Measurements from ENCODE around the gene IRAK2. TPM values are rescaled to one million over a fixed set of nuclear protein-coding genes. Genes with fewer than 3 reads are reported as not detected.
"Not testable (repeated sequence)": the region's sequence is repeated elsewhere in the genome, so short reads cannot be mapped to it uniquely, and the experiment has no call there.

IRAK2 gene
- total RNA-seq, 5 donors from 2014 or later (not counting 1 experiment from before 2014, with no cell fraction given), result 2.9 to 5.0 (median 3.7) TPM

DNA sequence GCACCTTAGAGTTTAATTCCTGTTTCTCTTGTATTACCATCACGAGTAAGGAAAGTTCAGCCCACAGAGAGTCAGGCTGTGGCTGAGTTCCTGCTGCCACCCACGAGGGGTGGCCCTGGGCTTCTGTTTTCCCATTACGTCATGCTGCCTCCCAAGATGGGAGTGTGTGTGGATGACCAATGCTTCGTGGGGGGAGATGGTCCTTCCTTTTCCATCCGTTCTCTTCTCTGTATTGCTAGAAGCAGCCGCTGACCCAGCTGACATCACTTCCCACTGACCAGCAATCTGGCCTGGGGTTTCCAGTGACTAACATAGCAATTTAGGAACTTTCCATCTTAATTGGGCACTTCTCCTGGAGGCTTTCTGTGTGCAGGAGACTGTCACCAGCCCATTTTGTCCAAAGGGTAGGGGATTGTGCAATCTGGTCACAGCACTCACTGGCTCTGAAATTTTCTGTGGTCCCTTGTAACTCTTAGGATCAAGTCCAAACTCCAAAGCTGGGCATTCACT lies 9.3 kb downstream of the IRAK2 start:
- WGBS (ENCODE audit: insufficient coverage), result no CpG with 5 or more reads among the region's 6 CpGs
- H3K4me1 Mint-ChIP-seq, result peaks cover 9 to 15% (median 12%) of the 10 kb centered on the region in 3 donors
- no peak overlapping the region for H3K4me3 ChIP-seq (ENCODE audit: control insufficient read depth in 1 of 2, extremely low read depth in 1 of 2, low read length in 1 of 2)
- no peaks in the 10 kb centered on the region for H3K36me3 ChIP-seq (ENCODE audit: control insufficient read depth in 2 of 2, extremely low read depth in 1 of 2, insufficient read depth in 1 of 2, low read length in 1 of 2)
- peaks cover 0 to 3% (median 2%) of the 10 kb centered on the region in 3 donors for H3K9me3 Mint-ChIP-seq
- H3K4me1 ChIP-seq (ENCODE audit: control insufficient read depth in 1 of 2, extremely low read depth in 1 of 2, insufficient read depth in 2 of 2, low read length in 2 of 2), result peaks cover 0 to 6% of the 10 kb centered on the region in 2 experiments
- H3K27me3 Mint-ChIP-seq, result no peaks in the 10 kb centered on the region
- H3K27me3 ChIP-seq (replicated peaks in 1 of 2; ENCODE audit: control insufficient read depth in 2 of 2, extremely low read depth in 1 of 2, insufficient read depth in 2 of 2, low read length in 1 of 2), result no peaks in the 10 kb centered on the region
- ATAC-seq (replicated peaks in 1 of 4) (no peak), DNase-seq (peak in 1 of 35 experiments; percentile 23)
- ChIA-PET POLR2A (no interaction called here), CTCF (no interaction called here)
- no peaks in the 10 kb centered on the region for H3K9me3 ChIP-seq
- peaks cover 12% of the 10 kb centered on the region for H3K36me3 Mint-ChIP-seq
- H3K27ac Mint-ChIP-seq, result peak overlapping the region in 1 of 2 donors; percentile 32
- no peak overlapping the region for H3K27ac ChIP-seq (ENCODE audit: low read length)
- H3K4me3 Mint-ChIP-seq, result no peak overlapping the region

DNA sequence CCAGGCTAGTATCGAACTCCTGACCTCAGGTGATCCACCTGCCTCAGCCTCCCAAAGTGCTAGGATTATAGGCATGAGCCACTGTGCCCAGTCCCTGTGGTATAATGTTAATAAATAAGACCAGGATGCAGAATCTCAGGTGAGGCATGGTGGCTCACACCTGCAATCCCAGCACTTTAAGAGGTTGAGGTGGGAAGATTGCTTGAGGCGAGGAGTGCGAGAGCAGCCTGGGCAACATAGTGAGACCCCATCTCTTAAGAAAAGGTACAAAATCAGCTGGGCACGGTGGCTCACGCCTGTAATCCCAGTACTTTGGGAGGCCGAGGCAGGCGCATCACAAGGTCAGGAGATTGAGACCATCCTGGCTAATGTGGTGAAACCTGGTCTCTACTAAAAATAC lies 10.6 kb downstream of the IRAK2 start:
- DNase-seq; H3K27ac ChIP-seq (ENCODE audit: low read length); CTCF ChIA-PET; H3K4me3 ChIP-seq (ENCODE audit: control insufficient read depth in 1 of 2, extremely low read depth in 1 of 2, low read length in 1 of 2); H3K27ac Mint-ChIP-seq; H3K4me3 Mint-ChIP-seq; ATAC-seq (replicated peaks in 1 of 4); H3K27me3 ChIP-seq (replicated peaks in 1 of 2; ENCODE audit: control insufficient read depth in 2 of 2, extremely low read depth in 1 of 2, insufficient read depth in 2 of 2, low read length in 1 of 2); H3K9me3 Mint-ChIP-seq; H3K36me3 ChIP-seq (ENCODE audit: control insufficient read depth in 2 of 2, extremely low read depth in 1 of 2, insufficient read depth in 1 of 2, low read length in 1 of 2); H3K4me1 ChIP-seq (ENCODE audit: control insufficient read depth in 1 of 2, extremely low read depth in 1 of 2, insufficient read depth in 2 of 2, low read length in 2 of 2); H3K9me3 ChIP-seq; H3K27me3 Mint-ChIP-seq: not testable (repeated sequence)
- POLR2A ChIA-PET, result interaction anchor here in 1 of 2 donors (0.7 kb wide), 1 partner anchor 406 kb away, joined by 7 read pairs; no protein-coding TSS in a partner anchor
- 94% methylated on average over 4 of the region's 7 CpGs for WGBS (ENCODE audit: insufficient coverage)
- H3K36me3 Mint-ChIP-seq, result peaks cover 14% of the 10 kb centered on the region
- peaks cover 9 to 18% (median 15%) of the 10 kb centered on the region in 3 donors for H3K4me1 Mint-ChIP-seq

- CTCF ChIA-PET, result interaction anchor here in 1 of 2 donors (0.6 to 1.2 kb wide), 2 partner anchors 24 to 434 kb away, joined by 4 to 7 read pairs; no protein-coding TSS in a partner anchor
- H3K9me3 Mint-ChIP-seq; H3K9me3 ChIP-seq; H3K36me3 ChIP-seq (ENCODE audit: control insufficient read depth in 2 of 2, extremely low read depth in 1 of 2, insufficient read depth in 1 of 2, low read length in 1 of 2); H3K4me3 ChIP-seq (ENCODE audit: control insufficient read depth in 1 of 2, extremely low read depth in 1 of 2, low read length in 1 of 2); H3K27ac Mint-ChIP-seq; H3K27me3 ChIP-seq (replicated peaks in 1 of 2; ENCODE audit: control insufficient read depth in 2 of 2, extremely low read depth in 1 of 2, insufficient read depth in 2 of 2, low read length in 1 of 2); H3K4me3 Mint-ChIP-seq; H3K4me1 ChIP-seq (ENCODE audit: control insufficient read depth in 1 of 2, extremely low read depth in 1 of 2, insufficient read depth in 2 of 2, low read length in 2 of 2); H3K27me3 Mint-ChIP-seq; H3K27ac ChIP-seq (ENCODE audit: low read length); POLR2A ChIA-PET; DNase-seq; ATAC-seq (replicated peaks in 1 of 4): not testable (repeated sequence)
- peaks cover 11% of the 10 kb centered on the region for H3K36me3 Mint-ChIP-seq
- WGBS (ENCODE audit: insufficient coverage), result 40% methylated on average over 1 of the region's 4 CpGs
- peaks cover under 1 to 17% (median 15%) of the 10 kb centered on the region in 3 donors for H3K4me1 Mint-ChIP-seq
These were observed 11.4 kb downstream of the IRAK2 start for GRCh38 chr3:10176150-10176549.

- WGBS (ENCODE audit: insufficient coverage), result 98% methylated on average over 10 of the region's 12 CpGs
- H3K36me3 Mint-ChIP-seq, result peaks cover 16% of the 10 kb centered on the region
- peaks cover 0 to 10% of the 10 kb centered on the region in 2 experiments for H3K4me1 ChIP-seq (ENCODE audit: control insufficient read depth in 1 of 2, extremely low read depth in 1 of 2, insufficient read depth in 2 of 2, low read length in 2 of 2)
- no peaks in the 10 kb centered on the region for H3K9me3 Mint-ChIP-seq
- H3K27me3 Mint-ChIP-seq, result no peaks in the 10 kb centered on the region
- no peak overlapping the region for H3K27ac ChIP-seq (ENCODE audit: low read length)
- peaks cover 0 to 2% of the 10 kb centered on the region in 2 experiments for H3K27me3 ChIP-seq (replicated peaks in 1 of 2; ENCODE audit: control insufficient read depth in 2 of 2, extremely low read depth in 1 of 2, insufficient read depth in 2 of 2, low read length in 1 of 2)
- CTCF ChIA-PET, result interaction anchor here in 1 of 2 donors (0.7 kb wide), 1 partner anchor 72 kb away, joined by 3 read pairs; no protein-coding TSS in a partner anchor
- ATAC-seq (replicated peaks in 1 of 4), result no peak
- DNase-seq, result no peak
- H3K4me3 Mint-ChIP-seq, result no peak overlapping the region
- H3K9me3 ChIP-seq, result no peaks in the 10 kb centered on the region
- peaks cover 0 to 19% (median 17%) of the 10 kb centered on the region in 3 donors for H3K4me1 Mint-ChIP-seq
- POLR2A ChIA-PET, result interaction anchor here in 1 of 2 donors (1.2 kb wide), 1 partner anchor 9 kb away, joined by 6 read pairs; no protein-coding TSS in a partner anchor
- no peak overlapping the region for H3K27ac Mint-ChIP-seq
- no peak overlapping the region for H3K4me3 ChIP-seq (ENCODE audit: control insufficient read depth in 1 of 2, extremely low read depth in 1 of 2, low read length in 1 of 2)
- H3K36me3 ChIP-seq (ENCODE audit: control insufficient read depth in 2 of 2, extremely low read depth in 1 of 2, insufficient read depth in 1 of 2, low read length in 1 of 2), result peaks cover 0 to 5% of the 10 kb centered on the region in 2 donors
These were observed 13.0 kb downstream of the IRAK2 start for GRCh38 chr3:10177737-10178136.

DNA sequence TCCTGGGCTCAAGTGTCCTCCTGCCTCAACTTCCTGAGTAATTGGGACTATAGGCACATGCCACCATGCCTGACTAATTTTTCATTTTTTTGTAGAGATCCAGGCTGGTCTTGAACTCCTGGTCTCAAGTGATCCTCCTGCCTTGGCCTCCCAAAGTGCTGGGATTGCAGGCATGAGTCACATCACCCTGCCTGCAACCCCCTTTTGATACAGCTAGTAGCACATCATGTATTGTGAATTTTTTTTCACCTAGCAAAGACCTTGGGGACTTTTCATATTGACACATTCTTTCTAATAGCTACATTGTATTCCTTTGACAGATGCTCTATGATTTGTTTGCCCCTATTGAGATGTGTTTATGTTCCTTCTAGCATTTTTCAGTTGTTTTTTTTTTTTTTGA lies 14.2 kb downstream of the IRAK2 start:
- Mint-ChIP-seq H3K27me3 (no peaks in the 10 kb centered on the region), H3K27ac (peak overlapping the region; percentile 19 to 64), H3K4me1 (peaks cover 0 to 15% (median 12%) of the 10 kb centered on the region in 3 donors), H3K4me3 (no peak overlapping the region), H3K36me3 (peaks cover 16% of the 10 kb centered on the region), H3K9me3 (no peaks in the 10 kb centered on the region)
- H3K4me1 ChIP-seq (ENCODE audit: control insufficient read depth in 1 of 2, extremely low read depth in 1 of 2, insufficient read depth in 2 of 2, low read length in 2 of 2), result peaks cover 0 to 9% of the 10 kb centered on the region in 2 experiments
- ChIA-PET CTCF (interaction anchor here (0.5 to 0.7 kb wide), 4 partner anchors 21 to 833 kb away, joined by 3 to 6 read pairs (median 5); no protein-coding TSS in a partner anchor), POLR2A (interaction anchor here in 1 of 2 donors (0.7 kb wide), 1 partner anchor 82 kb away, joined by 11 read pairs; no protein-coding TSS in a partner anchor)
- no peak for DNase-seq
- no peak overlapping the region for H3K4me3 ChIP-seq (ENCODE audit: control insufficient read depth in 1 of 2, extremely low read depth in 1 of 2, low read length in 1 of 2)
- H3K36me3 ChIP-seq (ENCODE audit: control insufficient read depth in 2 of 2, extremely low read depth in 1 of 2, insufficient read depth in 1 of 2, low read length in 1 of 2), result peaks cover 0 to 5% of the 10 kb centered on the region in 2 donors
- ATAC-seq (replicated peaks in 1 of 4), result no peak
- H3K27me3 ChIP-seq (replicated peaks in 1 of 2; ENCODE audit: control insufficient read depth in 2 of 2, extremely low read depth in 1 of 2, insufficient read depth in 2 of 2, low read length in 1 of 2), result peaks cover 0 to 2% of the 10 kb centered on the region in 2 experiments
- H3K9me3 ChIP-seq, result no peaks in the 10 kb centered on the region
- H3K27ac ChIP-seq (ENCODE audit: low read length), result no peak overlapping the region

DNA sequence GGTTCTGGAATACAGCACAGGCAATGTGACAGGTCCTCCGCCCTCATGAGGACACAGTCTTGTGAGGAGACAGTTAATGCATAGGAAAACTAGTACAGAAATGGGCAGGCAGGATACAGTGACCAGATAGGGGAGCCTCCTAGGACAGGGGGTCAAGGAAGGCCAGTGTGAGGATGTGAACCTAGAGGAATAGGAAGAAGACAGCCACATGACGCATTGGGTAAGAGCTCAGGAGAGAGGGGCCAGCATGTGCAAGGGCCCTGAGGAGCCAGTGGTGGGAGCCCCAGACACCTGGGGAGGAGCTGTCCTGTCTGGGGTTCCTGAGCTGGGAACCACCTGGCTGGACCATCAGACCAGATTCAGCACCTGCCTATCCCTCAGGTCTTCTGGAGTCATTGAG lies 15.6 kb downstream of the IRAK2 start:
- no peaks in the 10 kb centered on the region for H3K27me3 Mint-ChIP-seq
- peaks cover 0 to 17% (median 15%) of the 10 kb centered on the region in 3 donors for H3K4me1 Mint-ChIP-seq
- H3K9me3 Mint-ChIP-seq, result no peaks in the 10 kb centered on the region
- no peak for ATAC-seq (replicated peaks in 1 of 4)
- no peak for DNase-seq
- H3K9me3 ChIP-seq, result no peaks in the 10 kb centered on the region
- peaks cover 16% of the 10 kb centered on the region for H3K36me3 Mint-ChIP-seq
- peaks cover 0 to 18% of the 10 kb centered on the region in 2 experiments for H3K4me1 ChIP-seq (ENCODE audit: control insufficient read depth in 1 of 2, extremely low read depth in 1 of 2, insufficient read depth in 2 of 2, low read length in 2 of 2)
- ChIA-PET POLR2A (no interaction called here), CTCF (no interaction called here)
- H3K27me3 ChIP-seq (replicated peaks in 1 of 2; ENCODE audit: control insufficient read depth in 2 of 2, extremely low read depth in 1 of 2, insufficient read depth in 2 of 2, low read length in 1 of 2), result peaks cover 0 to 2% of the 10 kb centered on the region in 2 experiments
- H3K4me3 Mint-ChIP-seq, result no peak overlapping the region
- H3K36me3 ChIP-seq (ENCODE audit: control insufficient read depth in 2 of 2, extremely low read depth in 1 of 2, insufficient read depth in 1 of 2, low read length in 1 of 2), result peaks cover 0 to 9% of the 10 kb centered on the region in 2 donors
- H3K27ac Mint-ChIP-seq, result peak overlapping the region in 1 of 2 donors; percentile 36
- WGBS (ENCODE audit: insufficient coverage), result 95% methylated on average over 2 of the region's 2 CpGs
- H3K4me3 ChIP-seq (ENCODE audit: control insufficient read depth in 1 of 2, extremely low read depth in 1 of 2, low read length in 1 of 2), result no peak overlapping the region
- no peak overlapping the region for H3K27ac ChIP-seq (ENCODE audit: low read length)
